Measurements from ENCODE around the gene ATP4A.

Gene ATP4A

DNA sequence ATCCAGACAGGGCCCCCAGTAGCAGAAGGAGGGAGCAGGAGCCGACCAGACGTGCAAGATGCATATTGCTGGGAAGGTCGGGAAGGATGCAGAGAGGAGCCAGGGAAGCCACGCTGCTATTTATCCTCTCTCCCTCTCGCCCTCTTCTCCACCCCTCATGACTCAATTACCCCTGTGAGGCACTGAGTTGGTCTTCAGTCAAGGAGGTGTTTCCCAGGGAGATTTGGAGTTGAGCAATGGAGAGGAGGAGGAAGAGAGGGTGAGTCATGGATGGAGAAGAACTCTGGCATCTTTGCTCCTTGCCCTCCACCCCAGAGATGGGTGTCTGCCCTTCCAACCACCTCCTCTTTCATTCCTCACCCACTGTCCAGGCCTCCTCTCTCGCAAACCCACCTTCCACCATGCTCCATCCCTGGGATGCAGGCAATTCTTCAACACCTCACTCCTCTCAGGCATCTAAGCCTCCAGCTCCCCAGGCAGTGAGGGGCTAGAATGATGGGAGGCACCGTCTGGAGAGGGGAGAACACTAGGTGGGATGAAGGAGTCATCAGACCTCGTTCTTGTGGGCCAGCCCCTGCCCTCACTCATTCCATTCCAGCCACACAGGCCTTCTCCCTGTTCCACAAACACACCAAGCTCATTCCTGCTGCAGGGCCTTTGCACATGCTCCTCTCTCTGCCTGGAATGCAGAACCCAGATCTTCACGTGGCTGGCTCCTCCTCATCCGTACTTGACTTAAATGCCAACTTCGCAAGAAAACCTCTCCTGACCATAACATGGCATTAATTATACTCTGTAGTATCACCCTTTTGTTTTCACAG lies 35.0 kb downstream of the ATP4A start, which contains the start of gene SBSN:
SBSN (minus strand) TSS at position 94 of the 821 bp plus-strand sequence; CDS start at position 64, 30 bp downstream.
- no peaks in the 10 kb centered on the region for H3K4me1 ChIP-seq (ENCODE audit: insufficient read depth, poor library complexity, severe bottlenecking)
- H3K27me3 ChIP-seq (ENCODE audit: insufficient read depth, poor library complexity, severe bottlenecking): peaks cover 17% of the 10 kb centered on the region
- H3K4me3 ChIP-seq (ENCODE audit: severe bottlenecking): no peak within 1 kb of the TSS
- ATAC-seq (ENCODE audit: low read depth) (peak; percentile 69), DNase-seq (ENCODE audit: low spot score) (no peak)
- TF ChIP-seq, protein P1, sequence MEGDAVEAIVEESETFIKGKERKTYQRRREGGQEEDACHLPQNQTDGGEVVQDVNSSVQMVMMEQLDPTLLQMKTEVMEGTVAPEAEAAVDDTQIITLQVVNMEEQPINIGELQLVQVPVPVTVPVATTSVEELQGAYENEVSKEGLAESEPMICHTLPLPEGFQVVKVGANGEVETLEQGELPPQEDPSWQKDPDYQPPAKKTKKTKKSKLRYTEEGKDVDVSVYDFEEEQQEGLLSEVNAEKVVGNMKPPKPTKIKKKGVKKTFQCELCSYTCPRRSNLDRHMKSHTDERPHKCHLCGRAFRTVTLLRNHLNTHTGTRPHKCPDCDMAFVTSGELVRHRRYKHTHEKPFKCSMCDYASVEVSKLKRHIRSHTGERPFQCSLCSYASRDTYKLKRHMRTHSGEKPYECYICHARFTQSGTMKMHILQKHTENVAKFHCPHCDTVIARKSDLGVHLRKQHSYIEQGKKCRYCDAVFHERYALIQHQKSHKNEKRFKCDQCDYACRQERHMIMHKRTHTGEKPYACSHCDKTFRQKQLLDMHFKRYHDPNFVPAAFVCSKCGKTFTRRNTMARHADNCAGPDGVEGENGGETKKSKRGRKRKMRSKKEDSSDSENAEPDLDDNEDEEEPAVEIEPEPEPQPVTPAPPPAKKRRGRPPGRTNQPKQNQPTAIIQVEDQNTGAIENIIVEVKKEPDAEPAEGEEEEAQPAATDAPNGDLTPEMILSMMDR (IDR thresholded peaks at IDR 0.05; ENCODE audit: poor library complexity, severe bottlenecking): no peak
- H3K27ac ChIP-seq (ENCODE audit: poor library complexity, severe bottlenecking): no peak within 1 kb of the TSS
- H3K9me3 ChIP-seq (ENCODE audit: severe bottlenecking): no peaks in the 10 kb centered on the region
- H3K36me3 ChIP-seq (ENCODE audit: low read depth): no peaks in the 10 kb centered on the region

DNA sequence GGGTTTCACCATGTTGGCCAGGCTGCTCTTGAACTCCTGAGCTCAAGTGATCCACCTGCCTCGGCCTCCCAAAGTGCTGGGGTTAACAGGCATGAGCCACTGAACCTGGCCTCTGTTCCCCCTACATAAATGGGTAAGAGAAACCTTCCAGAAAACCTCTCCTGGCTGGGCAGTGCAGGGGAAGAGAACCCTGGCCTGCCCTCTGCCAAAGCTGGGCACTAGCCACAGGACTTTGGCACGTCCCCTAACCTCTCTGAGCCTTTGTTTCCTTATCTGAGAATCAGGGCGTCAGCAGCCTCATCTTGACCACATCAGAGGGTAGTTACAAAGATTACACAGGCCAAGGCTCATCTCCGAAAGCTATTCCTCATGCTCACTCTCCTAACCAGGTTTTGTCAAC lies 37.6 kb downstream of the ATP4A start:
- Histone ChIP-seq H3K4me3 (ENCODE audit: severe bottlenecking) (no peak overlapping the region), H3K27ac (ENCODE audit: poor library complexity, severe bottlenecking) (no peak overlapping the region), H3K27me3 (ENCODE audit: insufficient read depth, poor library complexity, severe bottlenecking) (peaks cover under 1% of the 10 kb centered on the region), H3K9me3 (ENCODE audit: severe bottlenecking) (no peaks in the 10 kb centered on the region), H3K4me1 (ENCODE audit: insufficient read depth, poor library complexity, severe bottlenecking) (no peaks in the 10 kb centered on the region), H3K36me3 (ENCODE audit: low read depth) (no peaks in the 10 kb centered on the region)
- ATAC-seq (ENCODE audit: low read depth): no peak
- no peak for DNase-seq (ENCODE audit: low spot score)
- TF ChIP-seq, protein P1 (IDR thresholded peaks at IDR 0.05; ENCODE audit: poor library complexity, severe bottlenecking): no peak

DNA sequence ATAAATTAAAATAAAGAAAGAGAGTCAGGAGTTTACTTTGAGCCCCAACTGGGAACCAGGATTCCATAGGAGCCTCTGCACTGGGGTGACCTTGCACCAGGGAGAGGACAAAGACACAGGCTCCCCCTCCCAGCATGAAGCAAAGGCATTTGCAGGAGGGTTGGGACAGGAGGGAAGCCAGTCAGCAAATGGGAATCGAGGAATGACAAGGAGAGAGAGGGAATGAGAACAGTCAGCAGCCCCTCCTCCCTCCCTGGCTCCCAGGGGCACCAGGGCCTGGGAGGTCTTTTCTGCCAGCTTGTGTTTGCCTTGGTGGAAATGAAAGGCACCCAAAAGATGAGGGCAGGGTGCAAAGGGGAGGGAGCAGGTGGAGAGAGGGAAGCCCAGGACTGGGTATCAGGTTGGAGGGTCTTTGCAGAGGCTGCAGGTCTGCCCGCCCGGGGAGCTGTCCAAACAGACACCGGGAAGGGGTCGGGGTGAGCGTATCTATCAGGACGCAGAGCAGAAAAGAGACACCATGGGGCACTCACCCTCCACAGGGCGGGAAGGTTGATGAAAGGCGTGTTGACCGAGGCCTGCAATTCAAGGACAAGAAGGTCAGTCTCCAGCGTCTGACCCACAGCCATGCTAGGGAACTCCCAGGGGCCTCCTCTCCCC lies 39.1 kb downstream of the ATP4A start:
- Histone ChIP-seq H3K36me3 (ENCODE audit: low read depth) (no peaks in the 10 kb centered on the region), H3K4me3 (ENCODE audit: severe bottlenecking) (no peak overlapping the region), H3K27me3 (ENCODE audit: insufficient read depth, poor library complexity, severe bottlenecking) (no peaks in the 10 kb centered on the region), H3K27ac (ENCODE audit: poor library complexity, severe bottlenecking) (no peak overlapping the region), H3K4me1 (ENCODE audit: insufficient read depth, poor library complexity, severe bottlenecking) (no peaks in the 10 kb centered on the region), H3K9me3 (ENCODE audit: severe bottlenecking) (no peaks in the 10 kb centered on the region)
- no peak for DNase-seq (ENCODE audit: low spot score)
- ATAC-seq (ENCODE audit: low read depth): no peak
- TF ChIP-seq, protein P1 (IDR thresholded peaks at IDR 0.05; ENCODE audit: poor library complexity, severe bottlenecking): no peak

DNA sequence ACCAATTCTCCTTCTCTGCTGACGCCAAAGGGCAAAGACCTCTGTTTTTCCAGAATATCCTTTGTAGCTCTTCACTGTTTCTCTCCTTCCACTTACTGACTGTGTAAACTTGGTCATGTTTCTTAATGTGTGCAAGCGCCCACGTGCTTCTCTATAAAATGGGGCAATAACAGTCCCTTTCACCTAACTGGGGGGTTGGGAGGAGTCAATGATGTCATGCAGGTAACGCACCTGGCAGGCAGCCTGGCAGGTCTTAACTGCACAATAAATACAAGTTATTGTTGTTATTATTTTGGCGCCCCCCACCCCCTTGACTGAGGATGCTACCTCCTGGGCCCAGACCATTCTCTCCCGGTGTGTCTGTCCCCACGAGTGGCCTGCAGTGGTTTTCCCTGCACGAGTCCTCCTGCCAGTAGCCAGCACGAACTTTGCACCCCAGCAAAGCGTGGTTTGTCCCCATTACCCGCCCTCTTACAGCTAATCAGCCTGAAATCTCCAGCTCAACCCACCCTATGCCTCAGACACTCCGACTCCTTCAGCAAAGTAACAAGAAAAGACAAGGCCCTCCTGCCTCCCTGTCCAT lies 40.6 kb downstream of the ATP4A start:
- peaks cover 7% of the 10 kb centered on the region for H3K4me1 ChIP-seq (ENCODE audit: insufficient read depth, poor library complexity, severe bottlenecking)
- no peak overlapping the region for H3K27ac ChIP-seq (ENCODE audit: poor library complexity, severe bottlenecking)
- ATAC-seq (ENCODE audit: low read depth): no peak
- no peak overlapping the region for H3K4me3 ChIP-seq (ENCODE audit: severe bottlenecking)
- no peak for DNase-seq (ENCODE audit: low spot score)
- no peaks in the 10 kb centered on the region for H3K36me3 ChIP-seq (ENCODE audit: low read depth)
- H3K9me3 ChIP-seq (ENCODE audit: severe bottlenecking): no peaks in the 10 kb centered on the region
- H3K27me3 ChIP-seq (ENCODE audit: insufficient read depth, poor library complexity, severe bottlenecking): no peaks in the 10 kb centered on the region
- TF ChIP-seq, protein P1 (IDR thresholded peaks at IDR 0.05; ENCODE audit: poor library complexity, severe bottlenecking): no peak
